Measurements from ENCODE around the gene RCN1.
"Not testable (repeated sequence)": the region's sequence is repeated elsewhere in the genome, so short reads cannot be mapped to it uniquely, and the experiment has no call there.

RCN1 gene

DNA sequence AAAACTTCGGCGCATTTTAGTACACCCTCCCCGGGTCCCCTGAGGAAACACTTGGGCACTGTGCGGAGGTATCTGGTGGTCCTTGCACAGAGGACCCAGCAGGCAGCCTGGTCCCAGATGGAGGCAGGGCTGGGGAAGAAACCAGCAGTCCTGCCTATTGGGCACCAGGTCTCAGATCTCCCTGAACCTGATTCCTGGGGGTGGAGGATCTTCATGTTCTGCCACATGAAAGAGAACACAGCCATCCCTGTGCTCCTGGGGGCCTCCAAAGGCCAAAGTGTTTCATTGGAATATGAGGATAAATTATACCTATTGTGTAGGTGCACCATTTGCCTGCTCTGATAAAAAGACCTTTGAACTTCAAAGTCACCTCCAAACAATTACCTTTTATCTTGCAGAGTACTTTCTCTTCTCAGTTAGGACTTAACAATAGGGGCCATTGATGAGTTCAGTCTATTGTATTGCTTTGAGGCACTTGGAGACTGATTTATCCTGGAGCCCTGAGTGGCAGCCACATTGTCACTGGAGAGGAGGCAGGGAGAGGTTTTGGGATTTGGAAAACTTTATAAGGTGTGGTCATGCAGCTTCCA lies 1.8 kb downstream of the RCN1 start:
- peak overlapping the region; percentile 62 for H3K4me3 Mint-ChIP-seq
- peaks cover 20% of the 10 kb centered on the region for H3K36me3 Mint-ChIP-seq (ENCODE audit: low read depth)
- H3K9me3 Mint-ChIP-seq, result no peaks in the 10 kb centered on the region
- peaks cover 5% of the 10 kb centered on the region for H3K27me3 Mint-ChIP-seq (ENCODE audit: low read depth)
- peak overlapping the region; percentile 59 for H3K27ac Mint-ChIP-seq
- peaks cover 43% of the 10 kb centered on the region for H3K4me1 Mint-ChIP-seq (ENCODE audit: low read depth)

DNA sequence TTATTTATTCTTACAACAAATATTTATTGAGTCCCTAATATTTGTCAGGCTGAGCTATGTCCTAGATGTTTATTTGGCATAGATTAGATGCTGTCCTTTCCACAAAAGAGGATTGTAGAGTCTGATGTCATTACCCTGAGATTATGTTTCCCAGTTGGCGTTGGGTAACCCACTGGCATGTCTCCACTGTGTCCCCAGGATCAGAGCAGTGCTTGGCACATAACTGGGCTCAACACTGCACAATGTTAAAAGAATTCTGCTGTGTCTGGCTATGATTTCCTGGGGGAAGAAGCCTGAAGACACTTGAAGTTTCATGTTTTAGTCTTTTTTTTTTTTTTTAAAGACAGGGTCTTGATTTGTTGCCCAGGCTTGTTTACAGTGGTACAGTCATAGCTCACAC lies 4.0 kb downstream of the RCN1 start:
- Mint-ChIP-seq H3K27me3 (ENCODE audit: low read depth) (no peaks in the 10 kb centered on the region), H3K4me1 (ENCODE audit: low read depth) (peaks cover 35% of the 10 kb centered on the region), H3K4me3 (no peak overlapping the region), H3K27ac (no peak overlapping the region), H3K9me3 (no peaks in the 10 kb centered on the region), H3K36me3 (ENCODE audit: low read depth) (peaks cover 41% of the 10 kb centered on the region)

DNA sequence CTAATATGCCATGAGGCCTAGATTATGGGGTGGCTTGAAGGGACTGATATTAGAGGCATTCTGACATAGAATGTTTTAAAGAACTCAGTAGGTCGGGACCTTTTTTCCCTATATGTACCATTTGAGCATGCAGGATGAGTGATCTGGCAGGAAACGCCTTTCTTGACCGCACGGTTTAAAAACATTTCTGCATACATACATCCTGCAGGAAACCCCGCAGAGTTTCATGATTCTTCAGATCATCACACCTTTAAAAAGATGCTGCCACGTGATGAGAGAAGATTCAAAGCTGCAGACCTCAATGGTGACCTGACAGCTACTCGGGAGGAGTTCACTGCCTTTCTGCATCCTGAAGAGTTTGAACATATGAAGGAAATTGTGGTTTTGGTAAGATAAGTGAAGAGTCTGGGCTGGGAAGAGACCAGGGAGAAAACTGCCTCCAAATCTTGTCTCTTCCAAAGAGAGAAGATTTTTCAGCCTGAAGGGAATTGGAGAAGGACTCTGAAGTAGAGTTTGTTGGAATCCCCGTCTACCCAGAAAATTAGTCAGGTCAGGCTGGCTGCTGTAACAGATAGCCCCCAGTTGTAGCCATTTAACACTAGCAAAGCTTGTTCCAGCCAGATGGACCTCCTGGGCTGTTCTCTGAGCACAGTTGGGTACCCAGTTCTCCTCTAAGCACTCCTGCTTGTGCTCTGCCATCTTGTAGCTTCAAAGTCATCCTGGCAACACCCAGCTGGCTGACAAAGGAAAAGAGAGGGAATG lies 7.4 kb downstream of the RCN1 start:
- H3K4me1 Mint-ChIP-seq (ENCODE audit: low read depth), result peaks cover 16% of the 10 kb centered on the region
- no peaks in the 10 kb centered on the region for H3K27me3 Mint-ChIP-seq (ENCODE audit: low read depth)
- H3K36me3 Mint-ChIP-seq (ENCODE audit: low read depth), result peaks cover 63% of the 10 kb centered on the region
- no peak overlapping the region for H3K4me3 Mint-ChIP-seq
- peak overlapping the region; percentile 39 for H3K27ac Mint-ChIP-seq
- H3K9me3 Mint-ChIP-seq, result no peaks in the 10 kb centered on the region

DNA sequence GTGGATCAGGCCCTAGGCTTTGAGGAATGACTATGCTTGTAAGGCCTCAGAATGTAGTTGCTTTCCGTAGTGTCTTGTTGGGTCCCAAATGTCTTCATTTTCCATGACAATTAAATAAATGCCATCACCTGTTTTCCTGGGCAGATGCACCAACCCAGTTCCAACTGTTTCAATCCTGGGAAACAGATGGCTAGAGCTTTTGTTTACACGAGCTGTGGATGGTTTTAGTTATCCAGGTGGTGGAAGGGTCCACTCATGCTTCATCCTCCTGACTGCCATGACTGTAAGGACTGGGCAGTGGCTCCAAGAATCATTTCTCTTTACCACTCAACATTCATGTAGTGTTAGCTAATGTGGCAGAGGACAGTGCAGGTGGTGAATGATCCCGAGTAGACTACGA lies 8.6 kb downstream of the RCN1 start:
- H3K4me3 Mint-ChIP-seq, result no peak overlapping the region
- H3K27ac Mint-ChIP-seq, result no peak overlapping the region
- H3K4me1 Mint-ChIP-seq (ENCODE audit: low read depth), result peaks cover 14% of the 10 kb centered on the region
- peaks cover 62% of the 10 kb centered on the region for H3K36me3 Mint-ChIP-seq (ENCODE audit: low read depth)
- H3K27me3 Mint-ChIP-seq (ENCODE audit: low read depth), result no peaks in the 10 kb centered on the region
- no peaks in the 10 kb centered on the region for H3K9me3 Mint-ChIP-seq

DNA sequence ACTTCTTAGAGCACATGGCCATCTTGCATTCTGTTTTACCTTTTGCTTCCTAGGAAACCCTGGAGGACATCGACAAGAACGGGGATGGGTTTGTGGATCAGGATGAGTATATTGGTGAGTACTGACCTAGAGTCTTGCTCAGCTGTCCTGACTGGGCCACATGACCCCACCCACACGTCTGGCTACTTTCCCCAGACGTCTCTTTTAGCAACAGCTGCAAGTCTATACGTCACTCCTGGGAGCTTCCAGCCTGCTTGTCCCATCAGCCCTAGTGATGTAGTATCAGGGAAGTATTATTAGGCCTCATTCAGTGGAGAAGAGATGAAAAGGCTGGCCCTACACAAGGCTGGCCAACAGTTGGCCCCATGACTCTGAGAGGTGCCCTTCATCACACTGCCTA lies 9.6 kb downstream of the RCN1 start:
- Mint-ChIP-seq H3K27me3 (ENCODE audit: low read depth) (no peaks in the 10 kb centered on the region), H3K27ac (no peak overlapping the region), H3K4me1 (ENCODE audit: low read depth) (peaks cover 14% of the 10 kb centered on the region), H3K4me3 (no peak overlapping the region), H3K36me3 (ENCODE audit: low read depth) (peaks cover 64% of the 10 kb centered on the region), H3K9me3 (no peaks in the 10 kb centered on the region)

DNA sequence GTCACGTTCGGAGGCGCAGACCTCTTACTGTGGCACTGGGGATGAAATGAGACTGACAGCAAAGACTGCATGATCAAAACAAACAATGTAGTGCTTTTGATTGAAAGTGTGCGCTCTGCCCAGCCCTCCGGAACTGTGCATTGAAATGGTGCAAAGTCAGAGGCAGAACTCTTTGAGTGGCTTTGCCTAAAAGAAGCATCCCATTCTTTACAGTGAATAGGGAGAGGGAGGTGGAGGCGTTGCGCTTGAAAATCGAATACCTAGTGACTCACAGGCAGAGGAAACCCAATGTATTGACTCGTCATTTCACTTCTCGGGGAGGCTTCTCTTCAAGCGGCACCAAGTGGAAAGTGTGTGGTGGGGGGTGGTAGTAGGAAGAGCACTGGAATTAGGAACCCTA lies 10.9 kb downstream of the RCN1 start:
- H3K27ac Mint-ChIP-seq, result no peak overlapping the region
- peaks cover 14% of the 10 kb centered on the region for H3K4me1 Mint-ChIP-seq (ENCODE audit: low read depth)
- peaks cover 69% of the 10 kb centered on the region for H3K36me3 Mint-ChIP-seq (ENCODE audit: low read depth)
- no peaks in the 10 kb centered on the region for H3K9me3 Mint-ChIP-seq
- no peak overlapping the region for H3K4me3 Mint-ChIP-seq
- H3K27me3 Mint-ChIP-seq (ENCODE audit: low read depth), result no peaks in the 10 kb centered on the region

DNA sequence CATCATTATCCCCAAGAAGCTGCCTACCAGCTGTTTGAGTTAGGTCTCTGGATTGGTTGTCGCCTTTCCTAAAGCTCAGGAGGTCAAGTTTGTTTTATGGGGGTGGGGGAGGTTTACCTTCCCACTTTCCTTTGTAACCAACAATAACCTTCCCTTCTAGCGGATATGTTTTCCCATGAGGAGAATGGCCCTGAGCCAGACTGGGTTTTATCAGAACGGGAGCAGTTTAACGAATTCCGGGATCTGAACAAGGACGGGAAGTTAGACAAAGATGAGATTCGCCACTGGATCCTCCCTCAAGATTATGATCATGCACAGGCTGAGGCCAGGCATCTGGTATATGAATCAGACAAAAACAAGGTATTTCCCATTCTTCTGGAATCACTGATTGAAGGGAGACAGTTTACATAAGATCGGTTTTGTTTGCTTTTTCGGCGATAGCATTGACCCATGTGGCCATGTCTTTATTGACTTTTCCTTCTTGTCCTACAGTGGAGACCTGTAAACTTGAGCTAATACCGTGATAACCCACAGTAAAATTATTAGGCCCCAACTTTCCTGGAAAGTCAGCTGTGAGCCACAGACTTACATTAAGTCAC lies 12.3 kb downstream of the RCN1 start:
- not testable (repeated sequence) for H3K27me3 Mint-ChIP-seq (ENCODE audit: low read depth); H3K27ac Mint-ChIP-seq; H3K4me3 Mint-ChIP-seq; H3K4me1 Mint-ChIP-seq (ENCODE audit: low read depth); H3K9me3 Mint-ChIP-seq
- peaks cover 56% of the 10 kb centered on the region for H3K36me3 Mint-ChIP-seq (ENCODE audit: low read depth)

DNA sequence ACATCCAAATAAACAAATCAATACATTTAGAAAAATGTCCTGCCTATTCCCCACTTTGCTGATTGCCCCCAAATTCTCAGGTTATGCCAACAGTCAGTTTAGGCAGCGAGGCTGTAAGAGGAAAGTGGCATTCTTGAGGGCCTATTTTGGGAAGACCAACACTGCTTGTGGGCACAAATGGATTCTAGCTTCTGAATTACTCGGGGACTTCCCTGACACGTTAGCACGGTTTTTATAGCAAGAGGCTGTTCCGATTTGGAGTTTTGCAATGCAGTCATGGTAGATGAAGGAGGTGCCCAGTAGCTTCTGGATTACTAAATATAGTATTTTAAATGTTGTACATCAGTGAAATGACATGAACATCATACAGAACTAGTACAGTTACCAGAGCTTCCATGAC lies 13.1 kb downstream of the RCN1 start:
- H3K27ac Mint-ChIP-seq, result no peak overlapping the region
- H3K4me3 Mint-ChIP-seq, result no peak overlapping the region
- peaks cover 50% of the 10 kb centered on the region for H3K36me3 Mint-ChIP-seq (ENCODE audit: low read depth)
- peaks cover 4% of the 10 kb centered on the region for H3K4me1 Mint-ChIP-seq (ENCODE audit: low read depth)
- no peaks in the 10 kb centered on the region for H3K9me3 Mint-ChIP-seq
- H3K27me3 Mint-ChIP-seq (ENCODE audit: low read depth), result no peaks in the 10 kb centered on the region

DNA sequence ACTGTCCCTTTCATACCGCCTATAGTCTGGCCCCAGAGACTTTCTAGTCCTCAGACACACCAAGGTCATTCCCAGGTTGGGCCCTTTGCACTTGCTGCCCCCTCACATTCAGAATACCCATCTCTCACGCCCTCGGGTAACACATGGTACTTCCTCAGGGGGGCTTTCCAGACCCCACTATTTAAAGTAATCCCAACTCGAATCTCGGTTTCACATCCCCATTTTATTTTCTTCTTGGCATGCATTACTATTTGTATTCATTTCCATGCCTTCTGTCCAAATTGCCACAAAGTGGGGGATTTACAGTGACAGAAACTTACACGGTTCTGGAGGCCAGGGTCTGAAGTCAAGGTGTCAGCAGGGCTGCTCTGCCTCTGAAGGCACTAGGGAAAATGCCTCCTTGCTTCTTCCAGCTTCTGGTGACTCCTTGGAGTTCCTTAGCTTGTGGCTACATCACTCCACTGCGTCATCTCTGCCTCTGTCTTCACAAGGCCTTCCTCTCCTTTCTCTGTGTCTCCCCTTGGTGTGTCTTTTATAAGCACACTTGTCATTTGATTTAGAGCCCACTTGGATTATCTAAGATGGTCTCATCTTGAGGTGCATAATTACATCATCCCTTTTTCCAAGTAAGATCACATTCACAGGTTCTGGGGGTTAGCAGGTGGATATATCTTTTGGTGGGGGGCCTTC lies 15.1 kb downstream of the RCN1 start:
- peaks cover 4% of the 10 kb centered on the region for H3K4me1 Mint-ChIP-seq (ENCODE audit: low read depth)
- no peak overlapping the region for H3K4me3 Mint-ChIP-seq
- H3K27ac Mint-ChIP-seq, result no peak overlapping the region
- no peaks in the 10 kb centered on the region for H3K27me3 Mint-ChIP-seq (ENCODE audit: low read depth)
- no peaks in the 10 kb centered on the region for H3K9me3 Mint-ChIP-seq
- H3K36me3 Mint-ChIP-seq (ENCODE audit: low read depth), result peaks cover 31% of the 10 kb centered on the region

DNA sequence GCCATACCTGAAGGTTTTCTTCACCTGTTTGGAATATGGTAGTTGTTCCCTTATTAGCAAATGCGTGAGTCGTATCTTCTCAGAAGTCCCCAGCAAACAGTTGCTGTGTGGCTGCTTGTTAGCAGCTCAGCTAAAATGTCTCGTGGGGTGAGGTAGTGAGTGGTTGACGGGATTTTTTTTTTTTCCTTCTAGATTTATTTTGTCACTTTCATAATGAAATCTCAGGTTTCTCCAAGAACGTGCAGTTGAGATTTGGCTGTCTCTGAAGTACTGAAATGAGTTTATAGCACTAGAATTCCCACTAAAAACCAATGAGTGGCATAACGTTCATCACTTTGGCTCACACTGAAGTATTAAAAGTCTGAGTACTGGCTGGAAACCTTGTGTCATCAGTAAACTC lies 16.8 kb downstream of the RCN1 start:
- Mint-ChIP-seq H3K27ac (no peak overlapping the region), H3K9me3 (no peaks in the 10 kb centered on the region), H3K36me3 (ENCODE audit: low read depth) (peaks cover 23% of the 10 kb centered on the region), H3K4me1 (ENCODE audit: low read depth) (peaks cover 4% of the 10 kb centered on the region), H3K4me3 (no peak overlapping the region), H3K27me3 (ENCODE audit: low read depth) (peaks cover under 1% of the 10 kb centered on the region)

DNA sequence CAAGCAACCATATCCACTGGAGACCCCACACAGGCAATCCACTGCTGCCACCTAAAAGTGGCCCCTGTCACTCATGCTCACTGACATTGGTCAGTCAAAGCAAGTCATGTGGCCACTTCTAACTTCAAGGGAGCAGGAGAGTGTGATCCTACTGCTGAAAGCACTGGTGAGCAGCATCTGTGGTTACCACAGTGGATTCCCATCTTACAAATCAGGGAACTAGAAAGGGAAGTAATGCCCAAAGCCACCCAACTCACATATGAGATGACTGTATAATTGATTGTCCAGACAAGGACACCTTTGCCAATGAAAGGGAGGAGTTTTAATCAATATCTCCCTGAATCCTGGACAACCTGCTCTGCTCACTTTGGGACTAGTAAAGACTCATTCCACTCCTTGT lies 17.7 kb downstream of the RCN1 start:
- Mint-ChIP-seq H3K27ac (no peak overlapping the region), H3K27me3 (ENCODE audit: low read depth) (peaks cover 9% of the 10 kb centered on the region), H3K4me1 (ENCODE audit: low read depth) (peaks cover 4% of the 10 kb centered on the region), H3K9me3 (no peaks in the 10 kb centered on the region), H3K4me3 (no peak overlapping the region), H3K36me3 (ENCODE audit: low read depth) (peaks cover 14% of the 10 kb centered on the region)

DNA sequence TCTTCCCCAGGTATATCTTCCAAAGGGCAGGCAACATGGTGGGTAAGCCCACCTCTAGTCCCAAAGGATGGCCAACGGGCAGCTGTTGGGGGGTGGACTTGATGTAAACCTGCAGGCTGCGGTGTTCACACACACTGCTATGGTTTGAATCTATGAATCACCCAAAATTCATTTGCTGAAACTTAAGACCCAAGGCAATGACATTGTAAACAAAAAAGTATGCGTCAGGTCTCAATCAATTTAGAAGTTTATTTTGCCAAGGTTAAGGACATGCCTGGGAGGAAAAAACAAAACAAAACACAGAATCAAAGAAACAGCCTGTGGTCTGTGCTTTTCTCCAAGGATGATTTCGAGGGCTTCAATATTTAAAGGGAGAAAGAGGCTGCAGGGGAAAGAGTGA lies 18.3 kb downstream of the RCN1 start:
- peaks cover 9% of the 10 kb centered on the region for H3K27me3 Mint-ChIP-seq (ENCODE audit: low read depth)
- H3K36me3 Mint-ChIP-seq (ENCODE audit: low read depth), result peaks cover 12% of the 10 kb centered on the region
- H3K9me3 Mint-ChIP-seq, result no peaks in the 10 kb centered on the region
- no peak overlapping the region for H3K4me3 Mint-ChIP-seq
- H3K27ac Mint-ChIP-seq, result no peak overlapping the region
- H3K4me1 Mint-ChIP-seq (ENCODE audit: low read depth), result peaks cover 4% of the 10 kb centered on the region

DNA sequence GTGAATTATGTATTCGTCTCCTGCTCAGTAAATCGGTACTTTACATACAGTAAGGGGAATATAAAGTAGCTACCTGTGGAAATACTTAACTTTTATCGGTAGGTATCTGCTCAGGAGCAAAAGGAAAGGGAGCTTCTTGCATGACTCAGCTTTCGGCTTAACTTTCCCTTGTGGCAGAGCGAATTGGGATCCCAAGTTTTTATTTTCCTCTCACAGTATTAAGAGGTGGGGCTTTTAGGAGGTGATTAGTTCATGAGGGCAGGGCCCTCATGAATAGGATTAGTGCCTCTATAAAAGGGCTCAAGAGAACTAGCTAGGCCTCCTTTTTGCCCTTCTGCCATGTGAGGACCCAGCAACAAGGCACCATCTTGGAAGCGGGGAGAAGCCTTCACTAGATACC lies 18.7 kb downstream of the RCN1 start:
- Mint-ChIP-seq H3K4me1 (ENCODE audit: low read depth) (peaks cover 4% of the 10 kb centered on the region), H3K4me3 (no peak overlapping the region), H3K9me3 (no peaks in the 10 kb centered on the region), H3K27me3 (ENCODE audit: low read depth) (peaks cover 9% of the 10 kb centered on the region), H3K27ac (no peak overlapping the region), H3K36me3 (ENCODE audit: low read depth) (peaks cover 11% of the 10 kb centered on the region)

DNA sequence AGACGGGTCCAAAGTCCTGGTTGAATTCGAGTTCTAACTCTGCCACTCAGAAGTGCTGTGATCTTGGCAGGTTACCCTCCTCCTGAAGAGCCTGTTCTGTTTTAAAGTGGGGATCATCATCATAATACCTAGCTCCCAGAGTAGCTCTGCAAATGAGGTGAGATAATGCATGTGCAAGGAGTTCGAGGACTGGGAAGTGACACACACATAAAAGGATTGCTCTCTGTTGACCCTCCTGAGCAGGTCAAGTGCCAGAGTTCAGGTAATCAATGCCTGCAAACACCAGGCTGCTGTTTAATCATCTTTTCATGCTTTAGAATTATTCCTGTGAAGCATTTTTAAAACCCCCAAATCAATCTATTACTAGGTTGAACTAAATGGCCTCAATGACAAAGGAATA lies 19.9 kb downstream of the RCN1 start:
- no peak overlapping the region for H3K4me3 Mint-ChIP-seq
- no peak overlapping the region for H3K27ac Mint-ChIP-seq
- H3K4me1 Mint-ChIP-seq (ENCODE audit: low read depth), result peaks cover 4% of the 10 kb centered on the region
- no peaks in the 10 kb centered on the region for H3K9me3 Mint-ChIP-seq
- H3K36me3 Mint-ChIP-seq (ENCODE audit: low read depth), result peaks cover 7% of the 10 kb centered on the region
- H3K27me3 Mint-ChIP-seq (ENCODE audit: low read depth), result peaks cover 9% of the 10 kb centered on the region

All from T-helper 1 cell treated with Interleukin-12 subunit alpha and Interleukin-12 subunit beta and Interleukin-4 antibody, amounts not matched to agents 30 μg/mL and 1 μg/mL, for 36 hours (primary cell).